Sigmoid colon (tissue), 4 donors: ENCODE measurements around the gene THSD7A.

Experiments used
- CTCF ChIP-seq, 4 experiments: fragments of 450-650 bp in 3 of 4; fragments of 200-600 bp in 1 of 4; IDR thresholded peaks; one replicate each; pipeline ENCODE4 v1.5.1; 2016 to 2019; ENCODE audit warnings: antibody characterized with exemption in 4 of 4, mild to moderate bottlenecking in 3 of 4, moderate library complexity in 2 of 4
- EP300 ChIP-seq, 4 donors: sonication (generic); formaldehyde crosslinking; IDR thresholded peaks; one replicate each; pipeline ENCODE4 v1.6.1; 2017; ENCODE audit warnings: antibody characterized with exemption in 4 of 4
- POLR2A ChIP-seq, 2 donors: fragments of 450-650 bp; IDR thresholded peaks; one replicate each; pipeline ENCODE4 v1.6.1; 2016; ENCODE audit warnings: antibody characterized with exemption in 2 of 2, mild to moderate bottlenecking in 2 of 2, moderate library complexity in 2 of 2
- POLR2AphosphoS5 ChIP-seq, 4 donors: sonication (generic); formaldehyde crosslinking; IDR thresholded peaks; one replicate each; pipeline ENCODE4 v1.6.1; 2017; ENCODE audit warnings: antibody characterized with exemption in 4 of 4

- TF ChIP-seq POLR2A (IDR thresholded peaks at IDR 0.05) = no peak
- TF ChIP-seq CTCF (IDR thresholded peaks at IDR 0.05) = no peak
- TF ChIP-seq POLR2AphosphoS5 (IDR thresholded peaks at IDR 0.05) = no peak
- TF ChIP-seq EP300 (IDR thresholded peaks at IDR 0.05) = no peak
Observed at GRCh38 chr7:11430841-11431240, 401.2 kb downstream of the THSD7A start.
